Measurements from ENCODE around the gene FAM53A.

GRCh38 chr4:1705732-1706131 lies 21.6 kb upstream of the FAM53A start:
- TF ChIP-seq POLR2A (IDR thresholded peaks at IDR 0.05; ENCODE audit: low read length) (no peak), CTCF (IDR thresholded peaks at IDR 0.05) (no peak), RAD21 (conservative IDR thresholded peaks at IDR 0.05 in 1 of 2, IDR thresholded peaks at IDR 0.05 in 1 of 2) (no peak), MAFK (IDR thresholded peaks at IDR 0.05; ENCODE audit: partially characterized antibody) (no peak), GATA3 (IDR thresholded peaks at IDR 0.05; ENCODE audit: borderline replicate concordance) (no peak), EP300 (IDR thresholded peaks at IDR 0.05) (no peak), PBX3 (IDR thresholded peaks at IDR 0.05) (no peak)

Data from A549 (cell line).